HG03064 (cell line): ENCODE results near the gene WNT6.
"Not testable (repeated sequence)": the region's sequence is repeated elsewhere in the genome, so short reads cannot be mapped to it uniquely, and the experiment has no call there.

ENCODE experiments used
- ATAC-seq: cut with Tn5 transposase; IDR thresholded peaks from one replicate; pipeline ENCODE4 v1.9.1; 2021; ENCODE audit warnings: low read depth; ENCODE audit not compliant: unreplicated experiment

The WNT6 gene

GRCh38 chr2:218829868-218830451, 29.6 kb upstream of the WNT6 start:
- no peak for ATAC-seq

GRCh38 chr2:218830526-218831306, 28.9 kb upstream of the WNT6 start:
- ATAC-seq = no peak

GRCh38 chr2:218831378-218831990, 28.1 kb upstream of the WNT6 start, which contains the start of gene PRKAG3:
Gene PRKAG3, minus strand, starts transcription at chr2:218831803.
- no peak for ATAC-seq

- no peak for ATAC-seq
These were observed 27.5 kb upstream of the WNT6 start for GRCh38 chr2:218832081-218832480.

GRCh38 chr2:218832520-218832919, 27.1 kb upstream of the WNT6 start:
- ATAC-seq = no peak

GRCh38 chr2:218833023-218833609, 26.5 kb upstream of the WNT6 start:
- ATAC-seq = no peak

- ATAC-seq = no peak
These were observed 24.9 kb upstream of the WNT6 start for GRCh38 chr2:218834685-218835084.

- ATAC-seq = no peak
These were observed 22.1 kb upstream of the WNT6 start for GRCh38 chr2:218837495-218837894.

- no peak for ATAC-seq
These were observed 20.2 kb upstream of the WNT6 start for GRCh38 chr2:218839430-218839829.

- ATAC-seq = no peak
These were observed 19.7 kb upstream of the WNT6 start for GRCh38 chr2:218839888-218840287.

GRCh38 chr2:218844334-218844733, 15.3 kb upstream of the WNT6 start:
- ATAC-seq = not testable (repeated sequence)

- ATAC-seq = not testable (repeated sequence)
These were observed 12.6 kb upstream of the WNT6 start for GRCh38 chr2:218846963-218847362.

GRCh38 chr2:218849721-218850120, 9.9 kb upstream of the WNT6 start:
- no peak for ATAC-seq

- no peak for ATAC-seq
These were observed 8.8 kb upstream of the WNT6 start for GRCh38 chr2:218850796-218851195.

- ATAC-seq = no peak
These were observed 8.3 kb upstream of the WNT6 start for GRCh38 chr2:218851286-218851685.

GRCh38 chr2:218852911-218853667, 6.5 kb upstream of the WNT6 start:
- ATAC-seq = no peak

- no peak for ATAC-seq
These were observed 5.8 kb upstream of the WNT6 start for GRCh38 chr2:218853766-218854165.

- ATAC-seq = no peak
These were observed 4.7 kb upstream of the WNT6 start for GRCh38 chr2:218854860-218855259.

- no peak for ATAC-seq
These were observed 4.1 kb upstream of the WNT6 start for GRCh38 chr2:218855305-218856166.
